Right lobe of liver (tissue), 6 donors: ENCODE measurements around the gene ZSCAN10. TPM values are rescaled to one million over a fixed set of nuclear protein-coding genes. Genes with fewer than 3 reads are reported as not detected.

Experiments
- ATAC-seq, 4 donors: fragments of 200-7000 bp; cut with Tn5 transposase; one replicate each; pipeline ENCODE4 v1.9.1; 2020; ENCODE audit warnings: mild to moderate bottlenecking in 4 of 4, moderate library complexity in 4 of 4
- DNase-seq, 3 donors: peaks; one replicate each; pipeline ENCODE4 v3.0.0-alpha.2; 2020
- H3K27ac ChIP-seq, 3 donors: fragments of 200-600 bp; one replicate each; pipeline ENCODE4 v1.8.0; 2022
- H3K27me3 ChIP-seq, 2 donors: fragments of 200-600 bp; one replicate each; pipeline ENCODE4 v1.8.0; 2022
- H3K36me3 ChIP-seq, 4 donors: fragments of 200-600 bp; sonication (generic) in 1 of 4; one replicate each; pipeline versions ENCODE4 v1.5.1 to v1.8.0; 2017 to 2022; ENCODE audit warnings: control low read depth in 1 of 4
- H3K4me1 ChIP-seq, 4 donors: fragments of 200-600 bp; sonication (generic) in 1 of 4; one replicate each; pipeline versions ENCODE4 v1.5.1 to v1.8.0; 2017 to 2022; ENCODE audit warnings: control low read depth in 1 of 4
- H3K4me3 ChIP-seq, 3 donors: fragments of 200-600 bp; one replicate each; pipeline ENCODE4 v1.8.0; 2022
- H3K9me3 ChIP-seq, 4 donors: fragments of 200-600 bp; sonication (generic) in 1 of 4; one replicate each; pipeline versions ENCODE4 v1.5.1 to v1.8.0; 2017 to 2022; ENCODE audit warnings: control low read depth in 1 of 4
- CTCF ChIP-seq, 4 donors: fragments of 200-600 bp in 3 of 4; fragments of 450-650 bp in 1 of 4; IDR thresholded peaks; one replicate each; pipeline versions ENCODE4 v1.5.1 to v1.8.0; 2016 to 2022; ENCODE audit warnings: antibody characterized with exemption in 4 of 4, mild to moderate bottlenecking in 2 of 4
- POLR2A ChIP-seq: fragments of 450-650 bp; IDR thresholded peaks from one replicate; pipeline ENCODE4 v1.6.1; 2017; ENCODE audit warnings: antibody characterized with exemption, mild to moderate bottlenecking
- WGBS: methylation state at CpG from one replicate; pipeline ENCODE4 v1.1.6; 2018; ENCODE audit warnings: low coverage, low lambda C conversion rate; ENCODE audit not compliant: insufficient coverage; ENCODE audit errors: missing lambda C conversion rate; 5-methylcytosine and 5-hydroxymethylcytosine counted together
- intact Hi-C, 2 donors: fragments of 100-400 bp; cut with DNase I; formaldehyde crosslinking; loops; one replicate each; pipeline versions ENCODE4 v1.11.2 to v1.14.1; 2022
- total RNA-seq, 6 experiments: library from RNA; depleted of rRNA in 2 of 6; stranded (reverse); fragments of >200 nt in 2 of 6; fragmentation: NEBNext Ultra II Directional in 3 of 6; extraction: Animal tissue kit (Norgen Biotek cat#: 25700) in 3 of 6; gene quantifications; one replicate each; pipeline versions ENCODE4 v1.1.0 to v1.2.4, GENCODE V29; 2016 to 2023
- donor health status: DM: no; HTN: yes; CAD: no.
- donor health status: DM: no; HTN: no; CAD: no.
- donor health status: DM: no; HTN: no; CAD: no.
- donor health status: DM: no; HTN: yes; CAD: no.
- donor health status: DM: no; HTN: yes; CAD: no.

The ZSCAN10 gene
- total RNA-seq, 6 experiments from 2014 or later, result not detected

DNA sequence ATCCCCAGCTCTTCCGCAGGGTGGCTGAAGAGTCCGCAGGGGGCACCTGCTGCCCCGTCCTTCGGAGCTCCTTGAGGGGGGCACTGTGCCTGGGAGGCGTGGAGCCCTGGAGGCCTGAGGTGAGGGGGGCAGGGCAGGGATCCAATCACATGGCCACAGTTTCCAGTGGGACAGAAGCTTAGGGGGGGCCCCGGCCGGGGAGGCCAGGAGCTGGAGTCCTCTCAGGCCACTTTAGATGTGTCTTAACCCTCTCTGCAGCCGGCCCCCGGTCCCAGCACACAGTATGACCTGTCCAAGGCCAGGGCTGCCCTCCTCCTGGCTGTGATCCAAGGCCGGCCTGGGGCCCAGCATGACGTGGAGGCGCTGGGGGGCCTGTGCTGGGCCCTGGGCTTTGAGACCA, 46.6 kb upstream of the ZSCAN10 start:
- H3K4me1 ChIP-seq, result peaks cover 0 to 23% (median 7%) of the 10 kb centered on the region in 4 donors
- intact Hi-C loops, result no loop called here
- no peaks in the 10 kb centered on the region for H3K27me3 ChIP-seq
- no peaks in the 10 kb centered on the region for H3K9me3 ChIP-seq
- H3K4me3 ChIP-seq, result no peak overlapping the region
- no peak overlapping the region for H3K27ac ChIP-seq
- WGBS, result no CpG with 5 or more reads among the region's 12 CpGs
- TF ChIP-seq CTCF (IDR thresholded peaks at IDR 0.05) (no peak), POLR2A (no peak)
- H3K36me3 ChIP-seq, result no peaks in the 10 kb centered on the region
- ATAC-seq, result no peak
- peak in 1 of 3 donors; percentile 45 for DNase-seq

GRCh38 chr16:3145151-3145550, 46.1 kb upstream of the ZSCAN10 start:
- 92% methylated on average over 4 of the region's 10 CpGs for WGBS
- H3K27me3 ChIP-seq, result no peaks in the 10 kb centered on the region
- ATAC-seq (no peak), DNase-seq (peak in 1 of 3 donors; percentile 43)
- H3K36me3 ChIP-seq, result no peaks in the 10 kb centered on the region
- H3K27ac ChIP-seq, result no peak overlapping the region
- TF ChIP-seq POLR2A (no peak), CTCF (IDR thresholded peaks at IDR 0.05) (no peak)
- peaks cover 0 to 23% (median 7%) of the 10 kb centered on the region in 4 donors for H3K4me1 ChIP-seq
- H3K4me3 ChIP-seq, result no peak overlapping the region
- H3K9me3 ChIP-seq, result no peaks in the 10 kb centered on the region
- intact Hi-C loops, result no loop called here

- TF ChIP-seq CTCF (IDR thresholded peaks at IDR 0.05) (no peak), POLR2A (no peak)
Observed at GRCh38 chr16:3144321-3144983, 45.4 kb upstream of the ZSCAN10 start.

GRCh38 chr16:3143598-3144320, 44.7 kb upstream of the ZSCAN10 start:
- Histone ChIP-seq H3K36me3 (peaks cover 0 to under 1% (median 0%) of the 10 kb centered on the region in 4 donors), H3K27ac (peak overlapping the region in 2 of 3 donors; percentile 92 to 98), H3K9me3 (no peaks in the 10 kb centered on the region), H3K27me3 (no peaks in the 10 kb centered on the region), H3K4me3 (peak overlapping the region in 1 of 3 donors; percentile 14), H3K4me1 (peaks cover 0 to 20% (median 7%) of the 10 kb centered on the region in 4 donors)
- intact Hi-C loops, result no loop called here
- TF ChIP-seq CTCF (IDR thresholded peaks at IDR 0.05), result no peak
- peak; percentile 36 for TF ChIP-seq POLR2A
- ATAC-seq (peak; percentile 87 to 93 (median 92)), DNase-seq (peak; percentile 70 to 96 (median 93))
- 24% methylated on average over 7 of the region's 23 CpGs for WGBS

More at GRCh38 chr16:3144321-3144983, 45.4 kb upstream of the ZSCAN10 start:
- H3K27ac ChIP-seq, result peak overlapping the region in 2 of 3 donors; percentile 92 to 98
- H3K4me1 ChIP-seq, result peaks cover 0 to 20% (median 7%) of the 10 kb centered on the region in 4 donors
- H3K36me3 ChIP-seq, result no peaks in the 10 kb centered on the region
- DNase-seq, result no peak
- no peak for ATAC-seq
- WGBS, result 43% methylated on average over 2 of the region's 18 CpGs
- intact Hi-C loops, result no loop called here
- H3K27me3 ChIP-seq, result no peaks in the 10 kb centered on the region
- peak overlapping the region in 1 of 3 donors; percentile 14 for H3K4me3 ChIP-seq
- no peaks in the 10 kb centered on the region for H3K9me3 ChIP-seq
